ENCODE data around the gene EFNA5.
"Not testable (repeated sequence)": the region's sequence is repeated elsewhere in the genome, so short reads cannot be mapped to it uniquely, and the experiment has no call there.

Gene EFNA5

GRCh38 chr5:107451028-107451427 is 219.7 kb downstream of the EFNA5 start:
- no peak for DNase-seq

GRCh38 chr5:107450531-107450930 is 220.2 kb downstream of the EFNA5 start:
- no peak for DNase-seq

GRCh38 chr5:107449369-107449768 is 221.4 kb downstream of the EFNA5 start:
- DNase-seq = no peak

- no peak for DNase-seq
These were observed 223.2 kb downstream of the EFNA5 start for GRCh38 chr5:107447587-107447986.

GRCh38 chr5:107446972-107447371 is 223.8 kb downstream of the EFNA5 start:
- DNase-seq = no peak

- no peak for DNase-seq
These were observed 226.4 kb downstream of the EFNA5 start for GRCh38 chr5:107444300-107444699.

- DNase-seq = no peak
These were observed 226.8 kb downstream of the EFNA5 start for GRCh38 chr5:107443897-107444296.

GRCh38 chr5:107442452-107442851 is 228.3 kb downstream of the EFNA5 start:
- no peak for DNase-seq

- DNase-seq = no peak
These were observed 230.9 kb downstream of the EFNA5 start for GRCh38 chr5:107439832-107440231.

- DNase-seq = no peak
These were observed 232.7 kb downstream of the EFNA5 start for GRCh38 chr5:107437986-107438510.

- DNase-seq = no peak
These were observed 233.6 kb downstream of the EFNA5 start for GRCh38 chr5:107437154-107437553.

- no peak for DNase-seq
These were observed 234.5 kb downstream of the EFNA5 start for GRCh38 chr5:107436201-107436600.

- DNase-seq = no peak
These were observed 235.7 kb downstream of the EFNA5 start for GRCh38 chr5:107435061-107435460.

GRCh38 chr5:107433646-107434045 is 237.1 kb downstream of the EFNA5 start:
- not testable (repeated sequence) for DNase-seq

GRCh38 chr5:107431998-107432397 is 238.7 kb downstream of the EFNA5 start:
- no peak for DNase-seq

- DNase-seq = no peak
These were observed 239.2 kb downstream of the EFNA5 start for GRCh38 chr5:107431536-107431935.

- DNase-seq = no peak
These were observed 240.6 kb downstream of the EFNA5 start for GRCh38 chr5:107430071-107430625.

GRCh38 chr5:107428303-107428813 is 242.4 kb downstream of the EFNA5 start:
- DNase-seq = no peak

- no peak for DNase-seq
These were observed 243.9 kb downstream of the EFNA5 start for GRCh38 chr5:107426872-107427271.

- no peak for DNase-seq
These were observed 244.5 kb downstream of the EFNA5 start for GRCh38 chr5:107426209-107426608.

- DNase-seq = no peak
These were observed 245.2 kb downstream of the EFNA5 start for GRCh38 chr5:107425541-107426031.

- DNase-seq = no peak
These were observed 246.2 kb downstream of the EFNA5 start for GRCh38 chr5:107424491-107424890.

GRCh38 chr5:107422494-107422893 is 248.2 kb downstream of the EFNA5 start:
- DNase-seq = no peak

- no peak for DNase-seq
These were observed 251.2 kb downstream of the EFNA5 start for GRCh38 chr5:107419498-107419897.

- no peak for DNase-seq
These were observed 251.8 kb downstream of the EFNA5 start for GRCh38 chr5:107418902-107419301.

All from CD4-positive, alpha-beta T cell treated with Interleukin-15 for 1 hour (primary cell).